Measurements from ENCODE around the gene MFSD6L. TPM values are rescaled to one million over a fixed set of nuclear protein-coding genes. Genes with fewer than 3 reads are reported as not detected.

Gene MFSD6L
- polyA plus RNA-seq, 1 donor = 8.6 TPM

GRCh38 chr17:8766731-8767130 lies 32.4 kb downstream of the MFSD6L start:
- Histone ChIP-seq H3K9me3 (ENCODE audit: control insufficient read depth, low read depth, low read length) (no peaks in the 10 kb centered on the region), H3K27ac (ENCODE audit: low read length) (no peak overlapping the region), H3K36me3 (ENCODE audit: control insufficient read depth, insufficient read depth, low read length) (no peaks in the 10 kb centered on the region), H3K4me3 (ENCODE audit: low read length) (no peak overlapping the region), H3K4me1 (ENCODE audit: control insufficient read depth, insufficient read depth, low read length) (no peaks in the 10 kb centered on the region), H3K27me3 (ENCODE audit: control insufficient read depth, insufficient read depth, low read length) (peaks cover 8% of the 10 kb centered on the region)
- WGBS (ENCODE audit: insufficient coverage, low lambda C conversion rate) = no CpG with 5 or more reads among the region's 2 CpGs
- DNase-seq = no peak

GRCh38 chr17:8762012-8762411 lies 37.2 kb downstream of the MFSD6L start:
- Histone ChIP-seq H3K9me3 (ENCODE audit: control insufficient read depth, low read depth, low read length) (no peaks in the 10 kb centered on the region), H3K4me1 (ENCODE audit: control insufficient read depth, insufficient read depth, low read length) (no peaks in the 10 kb centered on the region), H3K27me3 (ENCODE audit: control insufficient read depth, insufficient read depth, low read length) (peaks cover 11% of the 10 kb centered on the region), H3K36me3 (ENCODE audit: control insufficient read depth, insufficient read depth, low read length) (no peaks in the 10 kb centered on the region), H3K27ac (ENCODE audit: low read length) (no peak overlapping the region), H3K4me3 (ENCODE audit: low read length) (no peak overlapping the region)
- WGBS (ENCODE audit: insufficient coverage, low lambda C conversion rate) = no CpG with 5 or more reads among the region's 8 CpGs
- DNase-seq = no peak

GRCh38 chr17:8758137-8758596 lies 41.0 kb downstream of the MFSD6L start, which contains the start of gene SPDYE4:
TSS of gene SPDYE4 (minus strand) at chr17:8758546. CDS start at chr17:8758382, 164 bp downstream.
- Histone ChIP-seq H3K9me3 (ENCODE audit: control insufficient read depth, low read depth, low read length) (no peaks in the 10 kb centered on the region), H3K27me3 (ENCODE audit: control insufficient read depth, insufficient read depth, low read length) (peaks cover 25% of the 10 kb centered on the region), H3K36me3 (ENCODE audit: control insufficient read depth, insufficient read depth, low read length) (no peaks in the 10 kb centered on the region), H3K4me1 (ENCODE audit: control insufficient read depth, insufficient read depth, low read length) (no peaks in the 10 kb centered on the region), H3K27ac (ENCODE audit: low read length) (no peak within 1 kb of the TSS), H3K4me3 (ENCODE audit: low read length) (no peak within 1 kb of the TSS)
- DNase-seq = no peak
- 90% methylated on average over 3 of the region's 15 CpGs for WGBS (ENCODE audit: insufficient coverage, low lambda C conversion rate)

DNA sequence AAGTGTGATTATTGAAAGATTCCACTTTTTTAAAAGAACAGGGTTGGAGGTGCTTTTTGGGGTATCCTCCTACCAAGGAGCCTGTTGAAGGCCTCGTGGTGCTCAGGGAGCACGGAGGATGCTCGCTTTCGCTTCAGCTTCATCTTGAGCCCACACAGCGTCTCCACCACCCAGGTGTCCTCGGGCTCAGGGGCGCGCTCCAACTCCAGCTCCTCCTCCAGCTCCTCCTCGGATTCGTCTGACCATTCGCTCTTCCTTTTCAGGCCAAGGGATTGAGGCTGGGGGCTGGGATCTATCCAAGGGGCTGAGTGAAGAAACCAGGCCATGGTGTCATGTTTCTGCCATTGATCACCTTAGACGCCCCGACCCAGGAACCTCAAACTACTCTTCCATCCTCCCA lies 42.0 kb downstream of the MFSD6L start:
- H3K27ac ChIP-seq (ENCODE audit: low read length) = no peak overlapping the region
- no peak overlapping the region for H3K4me3 ChIP-seq (ENCODE audit: low read length)
- no peaks in the 10 kb centered on the region for H3K9me3 ChIP-seq (ENCODE audit: control insufficient read depth, low read depth, low read length)
- no CpG with 5 or more reads among the region's 13 CpGs for WGBS (ENCODE audit: insufficient coverage, low lambda C conversion rate)
- peaks cover 25% of the 10 kb centered on the region for H3K27me3 ChIP-seq (ENCODE audit: control insufficient read depth, insufficient read depth, low read length)
- H3K4me1 ChIP-seq (ENCODE audit: control insufficient read depth, insufficient read depth, low read length) = no peaks in the 10 kb centered on the region
- DNase-seq = no peak
- H3K36me3 ChIP-seq (ENCODE audit: control insufficient read depth, insufficient read depth, low read length) = no peaks in the 10 kb centered on the region

GRCh38 chr17:8755590-8756255 lies 43.4 kb downstream of the MFSD6L start:
- WGBS (ENCODE audit: insufficient coverage, low lambda C conversion rate) = 100% methylated on average over 2 of the region's 12 CpGs
- peaks cover 25% of the 10 kb centered on the region for H3K27me3 ChIP-seq (ENCODE audit: control insufficient read depth, insufficient read depth, low read length)
- H3K27ac ChIP-seq (ENCODE audit: low read length) = no peak overlapping the region
- no peak for DNase-seq
- no peaks in the 10 kb centered on the region for H3K36me3 ChIP-seq (ENCODE audit: control insufficient read depth, insufficient read depth, low read length)
- no peaks in the 10 kb centered on the region for H3K9me3 ChIP-seq (ENCODE audit: control insufficient read depth, low read depth, low read length)
- H3K4me3 ChIP-seq (ENCODE audit: low read length) = no peak overlapping the region
- H3K4me1 ChIP-seq (ENCODE audit: control insufficient read depth, insufficient read depth, low read length) = no peaks in the 10 kb centered on the region

DNA sequence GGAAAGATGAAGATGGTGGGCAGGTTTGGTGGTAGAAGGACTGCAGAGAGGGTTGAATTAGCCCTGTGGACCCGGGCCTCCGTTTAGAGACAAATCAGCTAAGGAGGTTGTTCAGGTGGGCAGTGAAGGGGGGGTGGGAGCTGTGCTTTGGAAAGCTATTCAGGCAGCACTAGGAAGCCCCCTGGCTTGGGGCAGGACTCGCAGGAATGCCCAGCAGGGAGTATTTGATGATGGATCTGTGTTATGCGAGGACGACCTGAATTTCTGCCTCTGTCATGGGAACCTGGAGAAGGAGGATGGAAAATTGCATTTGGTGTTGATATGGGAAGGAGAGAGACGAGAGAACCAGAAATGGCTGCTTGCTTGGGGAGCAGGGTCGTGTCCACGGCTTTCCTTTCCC lies 44.3 kb downstream of the MFSD6L start:
- H3K4me1 ChIP-seq (ENCODE audit: control insufficient read depth, insufficient read depth, low read length) = no peaks in the 10 kb centered on the region
- DNase-seq = no peak
- no peak overlapping the region for H3K4me3 ChIP-seq (ENCODE audit: low read length)
- H3K36me3 ChIP-seq (ENCODE audit: control insufficient read depth, insufficient read depth, low read length) = no peaks in the 10 kb centered on the region
- H3K9me3 ChIP-seq (ENCODE audit: control insufficient read depth, low read depth, low read length) = no peaks in the 10 kb centered on the region
- no peak overlapping the region for H3K27ac ChIP-seq (ENCODE audit: low read length)
- H3K27me3 ChIP-seq (ENCODE audit: control insufficient read depth, insufficient read depth, low read length) = peaks cover 22% of the 10 kb centered on the region
- no CpG with 5 or more reads among the region's 8 CpGs for WGBS (ENCODE audit: insufficient coverage, low lambda C conversion rate)

DNA sequence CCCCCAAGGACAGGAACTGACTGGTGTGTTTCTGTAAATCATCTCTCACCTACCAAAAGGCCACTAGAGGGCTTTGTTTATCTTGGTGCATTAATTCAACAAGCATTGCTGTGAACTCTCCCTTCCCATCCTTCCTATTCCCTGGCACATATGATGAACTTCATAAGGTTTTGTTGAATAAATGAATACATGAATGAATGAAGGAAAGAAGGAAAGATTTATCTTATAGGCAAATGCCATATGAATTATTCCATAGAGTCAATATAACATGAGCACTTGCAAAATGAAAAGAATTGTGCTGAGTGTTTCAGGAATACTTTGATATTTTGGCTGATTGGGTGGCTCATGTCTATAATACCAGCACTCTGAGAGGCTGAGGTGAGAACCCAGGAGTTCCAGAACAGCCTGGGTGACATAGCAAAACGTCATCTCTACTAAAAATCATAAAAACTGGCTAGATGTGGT lies 45.2 kb downstream of the MFSD6L start:
- Histone ChIP-seq H3K36me3 (ENCODE audit: control insufficient read depth, insufficient read depth, low read length) (no peaks in the 10 kb centered on the region), H3K27ac (ENCODE audit: low read length) (no peak overlapping the region), H3K4me1 (ENCODE audit: control insufficient read depth, insufficient read depth, low read length) (no peaks in the 10 kb centered on the region), H3K27me3 (ENCODE audit: control insufficient read depth, insufficient read depth, low read length) (peaks cover 22% of the 10 kb centered on the region), H3K4me3 (ENCODE audit: low read length) (no peak overlapping the region), H3K9me3 (ENCODE audit: control insufficient read depth, low read depth, low read length) (no peaks in the 10 kb centered on the region)
- DNase-seq = no peak
- WGBS (ENCODE audit: insufficient coverage, low lambda C conversion rate) = no CpG with 5 or more reads among the region's 1 CpG

DNA sequence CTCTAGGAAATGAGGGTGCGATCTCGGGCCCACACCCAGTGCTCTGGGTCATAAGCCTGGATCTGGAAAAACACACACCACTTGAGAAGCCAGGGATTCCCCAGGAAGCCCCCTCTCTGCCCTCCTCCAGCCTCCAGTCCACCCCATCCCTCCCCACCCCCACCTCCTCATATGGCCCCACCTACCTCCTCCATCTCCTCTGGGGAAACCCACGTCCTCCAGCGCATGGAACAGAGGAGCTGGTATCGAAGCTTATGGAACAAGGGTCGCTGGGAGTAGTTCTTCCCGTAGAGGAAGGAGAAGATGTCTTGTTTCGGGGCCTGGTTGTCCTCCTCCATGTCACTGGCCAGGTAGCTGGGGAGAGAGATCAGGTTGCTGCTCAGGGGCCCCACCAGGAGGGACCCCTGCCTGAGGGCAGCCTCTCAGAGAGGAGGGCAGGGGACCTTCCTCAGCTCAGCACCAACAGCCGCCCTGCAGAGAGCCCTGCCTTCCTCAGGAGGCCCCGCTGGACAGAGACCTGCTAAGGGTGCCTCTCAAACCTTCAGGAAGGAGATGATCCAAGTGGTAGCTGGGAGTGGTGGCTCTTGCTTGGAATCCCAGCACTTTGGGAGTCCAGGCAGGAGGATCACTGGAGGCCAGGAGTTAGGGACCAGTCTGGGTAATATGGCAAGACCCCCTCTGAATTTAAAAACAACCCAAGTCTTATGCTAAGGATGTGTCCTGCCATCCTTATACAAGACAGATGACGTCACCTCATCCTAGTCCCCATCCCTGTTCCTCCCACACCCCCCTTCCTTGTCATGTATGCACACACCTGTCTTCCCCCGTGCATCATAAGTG lies 45.8 kb downstream of the MFSD6L start:
- Histone ChIP-seq H3K27me3 (ENCODE audit: control insufficient read depth, insufficient read depth, low read length) (peaks cover 22% of the 10 kb centered on the region), H3K36me3 (ENCODE audit: control insufficient read depth, insufficient read depth, low read length) (no peaks in the 10 kb centered on the region), H3K27ac (ENCODE audit: low read length) (no peak overlapping the region), H3K4me3 (ENCODE audit: low read length) (no peak overlapping the region), H3K4me1 (ENCODE audit: control insufficient read depth, insufficient read depth, low read length) (no peaks in the 10 kb centered on the region), H3K9me3 (ENCODE audit: control insufficient read depth, low read depth, low read length) (no peaks in the 10 kb centered on the region)
- no CpG with 5 or more reads among the region's 12 CpGs for WGBS (ENCODE audit: insufficient coverage, low lambda C conversion rate)
- DNase-seq = no peak

DNA sequence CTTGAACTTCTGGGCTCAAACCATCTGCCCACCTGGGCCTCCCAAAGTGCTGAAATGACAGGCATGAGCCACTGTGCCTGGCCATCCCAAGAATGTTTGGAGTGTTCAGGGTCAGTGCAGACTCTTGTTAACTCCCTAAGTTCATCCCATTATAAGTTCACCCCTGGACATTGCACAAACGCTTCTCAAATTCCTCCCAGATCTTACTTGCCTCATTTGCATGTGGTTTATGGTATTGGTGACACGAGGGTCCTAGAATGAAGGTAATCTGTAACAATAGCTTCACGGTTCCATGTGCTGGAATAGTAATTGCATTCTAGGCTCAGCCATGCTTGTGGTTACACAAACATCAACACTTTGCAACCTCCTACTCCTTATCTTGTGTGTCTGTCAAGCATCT lies 49.5 kb downstream of the MFSD6L start:
- no peaks in the 10 kb centered on the region for H3K9me3 ChIP-seq (ENCODE audit: control insufficient read depth, low read depth, low read length)
- no CpG with 5 or more reads among the region's 3 CpGs for WGBS (ENCODE audit: insufficient coverage, low lambda C conversion rate)
- H3K36me3 ChIP-seq (ENCODE audit: control insufficient read depth, insufficient read depth, low read length) = no peaks in the 10 kb centered on the region
- no peak overlapping the region for H3K4me3 ChIP-seq (ENCODE audit: low read length)
- peaks cover 6% of the 10 kb centered on the region for H3K27me3 ChIP-seq (ENCODE audit: control insufficient read depth, insufficient read depth, low read length)
- H3K4me1 ChIP-seq (ENCODE audit: control insufficient read depth, insufficient read depth, low read length) = peaks cover 2% of the 10 kb centered on the region
- no peak for DNase-seq
- no peak overlapping the region for H3K27ac ChIP-seq (ENCODE audit: low read length)

DNA sequence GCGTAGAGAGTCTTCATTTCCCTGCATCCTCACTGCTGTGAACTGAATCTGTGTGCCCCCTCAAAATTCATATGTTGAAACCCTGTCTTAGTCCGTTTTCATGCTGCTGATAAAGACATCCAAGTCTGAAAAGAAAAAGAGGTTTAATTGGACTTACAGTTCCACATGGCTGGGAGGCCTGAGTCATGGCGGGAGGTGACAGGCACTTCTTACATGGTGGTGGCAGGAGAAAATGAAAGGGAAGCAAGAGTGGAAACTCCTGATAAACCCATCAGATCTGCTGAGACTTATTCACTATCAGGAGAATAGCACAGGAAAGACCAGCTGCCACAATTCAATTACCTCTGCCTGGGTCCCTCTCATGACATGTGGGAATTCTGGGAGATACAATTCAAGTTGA lies 51.4 kb downstream of the MFSD6L start:
- peaks cover 2% of the 10 kb centered on the region for H3K4me1 ChIP-seq (ENCODE audit: control insufficient read depth, insufficient read depth, low read length)
- WGBS (ENCODE audit: insufficient coverage, low lambda C conversion rate) = no CpG with 5 or more reads among the region's 3 CpGs
- DNase-seq = no peak
- no peaks in the 10 kb centered on the region for H3K9me3 ChIP-seq (ENCODE audit: control insufficient read depth, low read depth, low read length)
- H3K27ac ChIP-seq (ENCODE audit: low read length) = no peak overlapping the region
- no peak overlapping the region for H3K4me3 ChIP-seq (ENCODE audit: low read length)
- H3K27me3 ChIP-seq (ENCODE audit: control insufficient read depth, insufficient read depth, low read length) = peaks cover 3% of the 10 kb centered on the region
- H3K36me3 ChIP-seq (ENCODE audit: control insufficient read depth, insufficient read depth, low read length) = no peaks in the 10 kb centered on the region

Measured in large intestine (tissue), 3 donors.